T-helper 2 cell treated with Interferon-gamma antibody and Interleukin-4, amounts not matched to agents 100 ng/mL and 5 ng/mL, for 36 hours (primary cell): Measurements from ENCODE around the gene TNS1. TPM values are rescaled to one million over a fixed set of nuclear protein-coding genes. Genes with fewer than 3 reads are reported as not detected.

Source experiments
- intact Hi-C: fragments of 100-400 bp; cut with micrococcal nuclease; formaldehyde crosslinking; loops from one replicate; pipeline ENCODE4 v1.15.1; 2023
- total RNA-seq: library from RNA; stranded (reverse); gene quantifications from 2 replicates; pipeline ENCODE4 v1.2.3, GENCODE V29; 2022

Gene TNS1
- total RNA-seq, 1 donor from 2014 or later, result 0.18 TPM

DNA sequence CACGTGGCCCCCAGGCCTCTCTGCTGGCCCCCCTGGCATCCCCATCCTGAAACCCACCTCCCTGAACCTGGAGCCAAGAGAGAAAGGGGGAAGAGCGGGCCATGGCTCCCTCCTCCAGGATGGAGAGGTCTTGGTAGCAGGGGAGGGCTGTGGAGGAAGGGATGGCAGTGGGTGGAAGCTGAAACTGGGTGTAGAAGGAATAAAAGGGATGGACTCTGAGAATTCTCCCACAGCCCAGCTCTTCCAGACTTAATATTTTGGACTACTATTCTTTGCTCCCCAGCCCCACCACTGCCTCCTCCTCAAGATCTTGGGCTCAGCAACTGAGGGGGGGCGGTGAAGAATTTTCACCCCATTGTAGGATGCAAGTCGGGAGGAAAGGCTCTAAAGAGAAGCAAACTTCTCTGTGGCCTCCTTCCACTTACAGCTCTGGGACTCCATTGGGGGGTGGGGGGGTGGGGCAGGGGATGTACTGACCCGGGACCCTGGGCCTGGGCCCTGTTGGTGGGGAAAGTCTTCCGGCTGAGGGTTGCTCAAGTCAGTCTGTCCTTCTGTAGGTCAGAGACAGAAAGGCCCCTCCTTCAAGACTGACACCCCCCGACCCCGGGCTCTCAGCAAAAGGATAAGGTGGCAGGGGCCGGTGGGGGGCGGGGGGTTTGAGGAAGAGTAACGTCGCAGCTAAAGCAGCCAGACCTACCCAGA lies 501 bp downstream of the TNS1 start:
- intact Hi-C loops, result no loop called here

DNA sequence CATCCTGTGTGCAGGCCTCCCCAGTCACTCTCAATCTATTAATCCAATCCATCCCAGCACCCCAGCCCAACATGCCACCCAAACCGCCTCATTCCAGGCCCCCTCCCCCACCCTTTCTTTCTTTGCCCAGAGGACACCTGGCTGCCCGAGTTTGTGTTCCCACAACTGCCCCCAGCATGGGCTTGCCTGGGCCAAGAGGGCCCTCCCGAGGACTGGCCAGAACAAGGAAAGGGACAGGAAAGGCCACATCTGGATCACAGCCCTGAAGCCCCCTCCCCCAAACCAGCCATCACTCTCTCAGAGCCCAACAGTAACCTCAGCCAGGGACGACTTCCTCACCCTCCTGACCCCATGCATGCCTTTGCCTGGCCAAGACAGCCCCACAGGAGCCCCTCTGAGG lies 1.2 kb downstream of the TNS1 start:
- intact Hi-C loops, result no loop called here

DNA sequence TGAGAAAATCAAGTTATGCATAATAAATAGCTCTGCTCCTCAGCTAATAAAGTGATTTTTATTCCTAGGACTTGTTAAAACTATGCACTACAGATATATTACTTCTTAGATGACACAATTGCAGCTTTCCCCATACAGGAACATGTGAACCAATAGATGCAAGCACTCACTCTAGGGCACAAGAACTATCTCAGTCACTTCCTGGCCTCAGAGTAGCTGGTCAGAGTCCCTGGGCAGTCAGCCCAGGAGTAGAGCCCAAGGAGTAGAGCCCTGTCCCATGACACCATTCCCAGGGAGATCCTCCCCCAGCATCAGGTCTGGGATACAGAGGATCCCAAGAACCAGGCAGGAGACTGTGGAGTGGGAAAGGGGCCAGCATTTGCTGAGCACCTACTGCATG lies 2.7 kb downstream of the TNS1 start:
- intact Hi-C loops, result no loop called here

DNA sequence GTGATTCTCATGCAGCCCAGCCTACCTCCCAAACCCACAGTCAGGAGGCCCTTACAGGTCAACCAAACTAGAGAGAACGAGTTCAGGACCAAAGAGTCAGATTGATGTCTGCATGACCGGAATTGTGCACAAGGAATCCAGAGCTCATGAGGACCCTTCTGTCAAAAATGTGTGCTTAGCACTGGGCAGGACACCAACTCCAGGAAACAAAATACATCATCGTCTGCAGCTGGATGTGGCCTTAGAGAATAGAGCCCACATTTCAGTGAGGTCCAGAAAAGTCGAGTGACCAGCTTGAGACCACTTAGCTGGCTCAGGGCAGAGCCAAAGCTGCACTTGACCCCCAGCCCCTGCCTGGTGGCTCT lies 3.2 kb downstream of the TNS1 start:
- intact Hi-C loops, result no loop called here

DNA sequence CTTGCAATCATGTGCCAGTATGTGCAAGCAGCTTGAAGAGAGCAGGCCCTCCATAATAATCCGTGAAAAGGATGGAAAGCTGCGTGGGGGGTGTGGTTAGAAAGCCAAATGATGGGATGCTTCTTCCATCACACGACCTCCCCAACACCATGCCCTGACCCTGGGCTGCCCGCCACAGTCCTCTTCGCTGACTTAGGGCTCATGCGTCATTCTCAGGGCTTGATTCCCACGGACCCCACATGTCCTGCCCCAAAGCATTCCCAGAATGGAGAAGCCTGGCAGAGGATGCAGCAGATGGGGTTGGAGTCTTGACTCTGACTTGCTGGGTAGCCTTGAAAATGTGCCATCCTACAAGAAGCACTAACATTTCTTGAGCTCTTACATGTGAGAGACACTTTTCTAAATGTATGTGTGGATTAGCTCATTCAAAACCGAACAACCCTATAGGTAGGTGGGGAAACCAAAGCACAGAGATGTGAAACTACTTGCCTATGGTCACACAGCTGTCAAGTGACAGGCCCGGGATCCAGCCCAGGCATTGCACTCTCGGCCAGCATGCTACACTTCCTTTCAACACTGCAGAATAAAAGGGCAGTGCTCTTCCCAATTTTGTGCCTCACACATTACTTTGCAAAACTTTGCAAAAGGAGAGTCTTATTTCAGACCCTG lies 3.7 kb downstream of the TNS1 start:
- intact Hi-C loops, result no loop called here

DNA sequence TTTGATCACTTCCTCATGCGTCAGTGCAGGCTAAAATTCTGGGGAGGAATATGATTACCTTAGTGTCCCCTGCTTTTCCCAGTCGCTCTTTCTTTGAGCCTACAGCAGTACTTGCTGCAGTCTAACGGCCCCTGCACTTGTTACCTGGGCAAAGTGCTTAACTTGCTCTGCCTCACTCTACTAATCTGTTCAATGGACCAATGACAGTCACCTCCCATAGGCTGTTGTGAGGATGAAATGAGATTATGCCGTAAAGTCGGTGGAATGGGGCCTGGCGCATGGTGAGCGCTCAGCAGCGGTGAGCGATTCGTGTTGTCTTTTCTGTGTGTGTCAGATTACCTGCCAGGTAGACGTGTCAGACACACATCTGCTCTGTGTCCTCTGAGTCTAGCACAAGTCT lies 5.3 kb downstream of the TNS1 start:
- intact Hi-C loops, result no loop called here

DNA sequence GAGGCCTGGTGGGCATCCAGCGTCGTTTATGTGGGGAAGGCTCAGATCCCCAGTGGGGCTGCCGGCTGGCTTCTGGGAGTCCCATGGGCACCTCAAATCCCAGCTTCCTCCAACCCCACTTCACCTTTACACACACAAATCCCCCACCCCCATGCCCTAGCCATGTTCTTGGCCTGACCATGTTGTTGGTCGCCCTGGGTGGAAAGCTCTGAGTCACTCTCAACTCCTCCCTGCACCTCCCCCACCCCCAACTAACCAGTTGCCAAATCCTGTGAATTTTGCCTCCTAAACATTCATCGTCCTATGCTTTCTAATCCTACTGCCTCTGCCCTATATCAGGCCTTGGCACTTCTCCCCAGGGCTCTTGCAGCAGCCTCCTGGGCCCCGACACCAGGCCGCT lies 6.4 kb downstream of the TNS1 start:
- intact Hi-C loops, result no loop called here

DNA sequence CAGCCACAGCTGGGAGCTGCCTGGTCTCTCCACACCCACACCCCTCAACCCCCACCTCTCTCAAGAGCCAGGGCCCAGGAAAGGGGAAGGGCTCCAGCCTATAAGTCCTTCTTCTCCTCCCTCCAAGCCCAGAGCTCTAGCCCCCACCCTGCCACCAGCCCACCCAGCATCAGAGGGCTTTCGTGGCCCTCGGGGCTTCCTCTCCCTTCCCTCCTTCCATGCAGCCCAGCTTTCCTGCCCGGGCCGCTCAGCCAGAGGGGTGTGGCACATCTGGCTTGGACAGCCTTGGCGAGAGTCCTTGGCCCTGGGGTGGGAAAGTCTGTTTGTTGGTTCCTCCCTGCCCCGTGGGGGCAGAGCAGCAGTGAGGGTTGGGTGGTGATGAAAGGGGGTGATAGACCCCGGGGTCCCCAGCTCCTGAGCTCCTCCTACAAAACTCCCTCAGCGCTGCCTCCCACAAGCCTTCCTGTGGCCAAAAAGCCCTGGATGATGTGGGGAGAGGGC lies 7.0 kb downstream of the TNS1 start:
- intact Hi-C loops, result no loop called here

DNA sequence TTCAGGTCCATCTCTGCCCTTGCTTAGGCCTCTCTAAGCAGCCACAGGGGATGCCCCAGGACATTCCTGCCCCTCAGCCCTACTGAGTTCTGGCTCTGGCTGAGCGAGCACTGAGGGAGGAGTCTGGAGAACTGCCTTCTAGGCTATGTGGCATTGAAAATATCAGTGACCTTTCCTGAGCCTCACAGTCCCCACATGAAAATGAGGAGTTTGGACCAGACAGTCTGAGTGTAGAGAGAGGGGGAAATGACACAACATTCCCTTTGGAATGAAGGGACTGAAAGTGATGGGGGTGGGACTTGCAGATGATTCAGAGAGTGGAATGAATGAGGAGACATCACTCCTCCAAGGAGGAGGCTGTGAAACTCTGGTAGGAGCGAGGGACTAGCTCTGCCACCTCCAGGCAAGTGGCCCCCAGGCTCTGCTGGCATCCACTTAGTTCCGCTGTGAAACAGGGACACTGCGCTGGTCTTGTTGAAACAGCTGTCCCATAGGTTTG lies 8.0 kb downstream of the TNS1 start:
- intact Hi-C loops, result loop anchor here (1.0 to 5.0 kb wide), 2 partner anchors 37 to 210 kb away; no protein-coding TSS in a partner anchor

DNA sequence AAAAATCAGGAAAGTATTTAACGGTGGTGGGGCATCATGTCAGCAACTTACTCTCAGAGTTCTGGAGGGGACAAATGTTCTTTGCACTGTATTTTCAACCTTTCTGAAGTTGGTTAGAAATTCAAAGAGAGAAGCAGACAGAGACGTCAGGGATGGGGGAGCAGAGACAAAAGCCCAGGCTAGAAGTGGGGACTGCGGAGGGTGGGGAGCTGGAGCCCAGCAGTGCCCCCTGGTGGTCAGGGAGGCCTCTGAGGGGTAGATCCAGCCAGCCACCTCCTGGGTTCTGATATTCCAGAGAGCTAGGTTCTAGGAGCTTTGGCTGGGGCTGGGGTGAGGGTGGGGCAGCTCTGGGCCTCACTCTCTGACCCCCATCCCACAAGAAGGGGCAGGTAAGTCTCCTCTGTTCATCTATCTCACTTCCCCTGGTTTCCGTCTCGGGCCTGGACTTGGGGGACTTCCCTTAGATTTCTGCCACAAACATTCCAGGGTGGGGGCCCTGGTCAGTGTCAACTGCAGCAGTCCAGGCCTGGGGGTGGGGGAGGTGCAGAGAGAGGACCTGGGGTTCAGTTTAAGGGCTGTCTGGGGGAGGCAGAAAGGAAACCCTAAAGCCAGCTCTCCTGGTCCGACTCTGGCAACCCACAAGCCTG lies 8.9 kb downstream of the TNS1 start:
- intact Hi-C loops, result loop anchor here (1.0 to 5.0 kb wide), 2 partner anchors 38 to 209 kb away; no protein-coding TSS in a partner anchor

DNA sequence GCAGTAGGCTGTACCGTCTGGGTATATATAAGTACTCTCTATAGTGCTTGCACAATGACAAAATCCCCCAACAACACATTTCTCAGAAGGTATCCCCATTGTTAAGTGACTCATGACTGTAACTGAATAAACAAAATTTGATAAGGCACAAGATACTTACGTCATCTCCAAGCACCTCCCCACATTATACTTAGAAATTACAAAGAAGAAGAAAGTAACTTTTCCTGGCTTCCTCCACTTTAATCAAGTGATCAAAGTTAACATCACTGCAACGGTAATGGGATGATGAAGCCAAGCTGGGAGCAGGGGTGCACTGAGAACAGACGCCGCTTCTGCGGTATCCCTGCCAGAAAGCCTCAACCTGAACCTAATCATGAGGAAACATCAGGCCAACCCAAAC lies 9.7 kb downstream of the TNS1 start:
- intact Hi-C loops, result loop anchor here (5.0 kb wide), 1 partner anchor 39 kb away; no protein-coding TSS in a partner anchor

DNA sequence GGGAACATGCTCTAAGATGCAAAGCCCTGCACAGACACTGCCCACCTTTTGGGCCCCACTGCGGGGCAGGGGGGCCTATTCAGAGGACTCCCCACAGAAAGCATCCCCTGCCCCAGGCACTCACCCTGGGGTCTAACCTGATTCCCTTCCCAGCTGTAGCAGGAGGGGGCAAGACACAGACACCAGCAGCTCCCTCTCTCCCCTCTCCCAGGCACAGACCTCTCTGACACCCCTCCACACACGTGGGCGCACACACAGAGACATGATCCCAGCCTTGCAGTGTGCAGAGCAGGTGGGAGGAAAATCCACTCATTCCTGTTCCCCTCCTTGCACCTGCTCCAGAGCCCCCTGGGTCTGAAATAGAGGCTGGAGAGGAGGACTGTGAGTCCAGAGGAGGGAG lies 10.7 kb downstream of the TNS1 start:
- intact Hi-C loops, result loop anchor here (5.0 kb wide), 1 partner anchor 40 kb away; no protein-coding TSS in a partner anchor

DNA sequence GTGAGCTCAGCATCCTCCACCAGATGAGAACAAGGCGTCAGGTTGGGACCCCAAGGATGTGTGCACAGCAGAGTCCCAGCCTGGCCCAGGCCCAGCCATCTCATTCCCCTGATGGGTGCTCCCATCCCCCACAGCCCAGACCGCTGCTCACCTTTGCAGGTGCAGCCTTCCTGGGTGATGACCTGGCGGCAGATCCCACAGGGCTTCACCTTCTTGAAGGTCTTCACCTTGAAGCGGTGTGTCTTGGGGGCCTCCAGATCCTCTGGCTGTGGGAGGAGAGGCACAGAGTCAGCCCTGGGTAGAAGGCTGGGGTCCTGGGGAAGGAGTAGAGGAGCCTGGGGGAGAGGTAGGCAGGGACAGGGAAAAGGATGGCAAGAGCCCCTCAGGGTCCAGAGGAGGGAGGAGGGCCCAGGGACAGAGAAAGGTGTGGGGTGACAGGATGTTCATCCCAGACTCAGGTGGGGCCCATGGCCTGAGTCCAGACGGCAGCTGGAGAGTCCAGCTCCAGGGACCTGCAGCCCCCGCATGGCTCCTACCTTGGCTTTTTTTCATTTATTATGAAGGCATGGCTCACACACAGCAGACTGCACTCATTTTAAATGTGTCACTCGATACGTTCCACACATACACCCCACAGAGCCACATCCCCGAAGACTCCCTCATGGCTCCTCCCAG lies 11.9 kb downstream of the TNS1 start:
- intact Hi-C loops, result loop anchor here (5.0 kb wide), 1 partner anchor 41 kb away; no protein-coding TSS in a partner anchor

DNA sequence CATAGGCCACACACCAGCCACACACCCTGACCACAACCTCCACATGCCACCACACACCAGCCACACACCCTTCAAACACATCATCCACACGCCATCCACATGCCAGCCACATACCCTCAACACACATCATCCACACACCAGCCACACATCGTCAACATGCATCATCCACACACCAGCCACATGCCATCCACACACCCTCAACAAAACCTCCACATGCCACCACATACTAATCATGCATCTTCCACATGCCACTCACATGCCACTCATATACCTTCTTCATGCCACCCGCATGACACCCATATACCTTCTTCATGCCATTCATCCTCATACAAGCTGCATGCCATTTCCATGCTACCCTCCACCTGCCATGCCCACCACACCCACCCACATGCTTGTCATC lies 12.4 kb downstream of the TNS1 start:
- intact Hi-C loops, result loop anchor here (5.0 kb wide), 1 partner anchor 42 kb away; no protein-coding TSS in a partner anchor

DNA sequence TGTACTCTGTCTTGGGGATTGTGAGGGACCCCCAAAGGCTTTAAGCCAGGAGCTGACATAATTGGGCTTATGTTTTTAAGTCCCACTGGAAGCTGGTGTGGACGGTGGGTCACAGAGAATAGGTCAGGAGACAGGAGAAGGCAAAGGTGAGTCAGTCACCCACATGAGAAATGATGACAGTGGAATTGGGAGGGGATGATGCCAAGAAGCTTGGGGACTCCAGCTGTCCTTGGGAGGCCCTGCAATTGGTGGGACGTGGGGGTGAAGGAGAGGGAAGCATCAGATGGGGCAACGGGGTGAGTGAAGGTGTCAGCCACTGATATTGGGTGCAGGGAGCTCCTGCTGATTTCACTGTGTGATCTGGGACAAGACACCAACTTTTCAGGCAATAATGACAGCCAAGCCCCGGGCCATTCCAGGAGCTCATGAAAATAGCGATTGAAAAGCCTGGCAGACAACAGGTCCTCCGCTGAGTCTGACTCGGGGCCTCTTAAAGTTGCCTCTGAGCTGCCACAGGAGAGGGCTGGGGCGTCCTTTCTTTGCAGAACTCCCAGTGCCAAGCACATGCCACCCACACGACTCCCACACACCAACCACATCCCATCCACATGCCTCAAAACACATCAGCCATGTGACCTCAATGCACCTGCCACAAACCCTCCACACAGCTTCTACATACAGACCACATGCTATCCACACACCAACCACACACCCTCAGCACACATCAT lies 13.4 kb downstream of the TNS1 start:
- intact Hi-C loops, result no loop called here

DNA sequence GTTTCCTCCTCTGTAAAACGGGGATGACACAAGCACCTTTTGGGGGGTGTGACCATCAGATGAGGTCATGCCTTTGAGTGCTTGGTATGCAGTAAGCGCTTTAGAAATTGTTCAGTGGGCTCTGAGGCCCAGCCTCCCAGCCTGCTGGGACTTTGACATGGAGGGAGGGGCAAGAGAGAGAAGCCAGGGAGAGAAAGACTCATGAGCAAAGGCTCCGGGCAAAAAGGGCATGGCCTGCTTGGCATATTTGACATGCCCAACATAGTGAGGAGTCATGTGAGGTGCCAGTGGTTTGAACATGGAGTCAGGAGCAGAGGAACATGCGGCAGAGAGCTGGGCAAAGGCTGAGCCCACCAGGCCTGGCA lies 14.0 kb downstream of the TNS1 start:
- intact Hi-C loops, result loop anchor here (1.0 kb wide), 1 partner anchor 204 kb away; no protein-coding TSS in a partner anchor

DNA sequence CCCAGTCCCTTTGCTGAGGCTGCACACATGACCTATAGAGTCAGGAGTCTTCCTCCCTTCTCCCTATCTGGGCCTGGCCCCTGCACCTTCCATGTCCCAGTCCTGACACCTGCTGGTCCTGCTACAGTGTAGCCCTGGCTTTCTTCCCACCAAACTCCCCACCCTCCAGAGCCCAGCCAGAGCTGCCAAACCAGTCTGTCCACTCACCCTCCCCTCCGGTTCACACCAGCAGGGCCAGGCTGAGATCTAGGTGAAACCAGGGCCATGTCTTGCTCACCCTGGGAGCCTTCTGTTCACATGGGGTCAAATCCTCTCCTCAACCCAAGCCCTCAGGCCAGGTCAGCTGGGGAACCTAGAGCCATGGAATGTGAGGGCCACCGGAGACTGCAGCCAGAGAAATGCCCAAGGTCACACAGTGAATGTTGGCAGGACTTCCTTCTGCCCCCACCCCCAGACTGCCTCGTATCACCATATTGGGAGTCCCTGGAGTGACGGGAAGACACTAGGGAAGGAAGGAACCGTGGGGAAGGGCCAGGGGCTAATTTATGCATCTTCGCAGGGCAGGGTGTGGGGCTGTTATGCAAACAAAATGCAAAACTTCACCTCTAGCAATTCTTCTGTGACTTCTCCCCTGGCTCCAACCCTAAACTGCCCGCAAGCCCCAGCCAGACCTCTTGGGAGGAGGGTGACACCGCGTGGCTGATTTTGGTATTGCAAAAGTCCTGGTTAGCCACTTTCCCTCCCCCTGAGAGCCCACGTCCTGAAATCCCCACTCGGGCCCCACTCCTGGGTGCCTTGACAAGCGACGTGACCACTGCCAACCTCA lies 14.6 kb downstream of the TNS1 start:
- intact Hi-C loops, result loop anchor here (1.0 kb wide), 1 partner anchor 203 kb away; no protein-coding TSS in a partner anchor

DNA sequence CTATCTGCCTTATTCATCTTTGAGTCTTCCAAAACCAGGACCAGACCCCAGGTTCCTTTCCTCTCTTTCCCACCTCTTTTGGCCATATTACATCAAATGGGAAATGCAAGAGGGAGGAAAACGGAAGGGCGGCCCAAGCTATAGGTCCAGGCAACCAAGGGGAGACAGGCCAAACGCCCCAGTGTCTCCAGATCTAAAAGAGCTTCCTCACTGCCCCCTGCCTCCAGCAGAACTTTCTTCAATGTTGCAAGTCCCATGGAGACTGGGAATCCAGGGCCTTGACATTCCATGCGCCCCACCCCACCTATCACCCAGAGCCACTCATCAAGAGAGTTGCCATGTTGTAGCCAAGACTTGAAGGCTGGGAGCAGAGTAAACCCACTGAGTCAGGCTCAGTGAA lies 15.4 kb downstream of the TNS1 start:
- intact Hi-C loops, result no loop called here

DNA sequence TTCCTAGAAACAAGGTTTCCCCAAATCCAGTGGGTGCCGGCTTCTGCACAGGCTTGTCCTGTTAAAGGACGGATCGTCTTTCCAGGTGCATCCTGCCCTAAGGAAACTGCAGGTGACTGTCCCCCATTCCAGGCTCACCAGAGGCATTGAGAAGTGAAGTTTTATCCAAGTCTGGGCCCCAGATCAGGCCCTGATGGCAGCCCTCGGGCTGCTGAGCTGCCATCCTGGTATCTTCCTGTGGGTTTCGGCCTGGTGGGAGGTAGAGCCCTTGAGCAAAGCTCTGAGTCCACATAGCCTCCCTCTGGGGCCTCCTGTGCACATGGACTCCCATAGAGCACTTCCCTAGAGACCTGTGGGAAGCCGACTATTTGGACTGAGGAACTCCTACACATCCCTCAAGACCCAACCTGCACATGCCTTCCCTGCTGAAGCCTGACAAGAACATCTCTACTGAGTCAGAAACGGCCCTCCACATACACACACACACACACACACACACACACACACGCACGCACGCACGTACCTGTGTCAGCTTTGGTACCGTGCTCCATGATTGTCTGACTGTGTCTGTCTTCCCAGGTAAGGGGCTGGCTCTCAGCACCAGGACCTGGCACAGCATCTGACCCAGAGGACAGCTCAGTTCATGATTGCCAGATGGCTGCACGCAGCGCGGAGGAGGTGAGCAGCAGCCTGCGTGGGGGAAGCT lies 16.4 kb downstream of the TNS1 start:
- intact Hi-C loops, result no loop called here
